GM23338 (cell line): Measurements from ENCODE around the gene AJUBA. TPM values are rescaled to one million over a fixed set of nuclear protein-coding genes. Genes with fewer than 3 reads are reported as not detected.
A peak's percentile ranks its signal among the peaks of the same experiment; 100 is the strongest.

Experiments used
- ATAC-seq: fragments of 200-7000 bp; cut with Tn5 transposase; 3 replicates; pipeline ENCODE4 v1.9.1; 2020
- DNase-seq: peaks from one replicate; pipeline ENCODE4 v3.0.0-alpha.2; 2015; ENCODE audit warnings: low spot score
- H2AFZ ChIP-seq: fragments of 200-600 bp; sonication (generic); 2 replicates; pipeline ENCODE4 v1.8.0; 2016; ENCODE audit warnings: antibody characterized with exemption, mild to moderate bottlenecking, moderate library complexity
- H3F3A ChIP-seq: fragments of 200-600 bp; sonication (generic); replicated peaks from 2 replicates; pipeline ENCODE4 v1.8.0; 2017; ENCODE audit warnings: antibody characterized with exemption, mixed run types, low read depth
- H3K27ac ChIP-seq: fragments of 200-600 bp; sonication (generic); 2 replicates; pipeline ENCODE4 v1.6.1; 2016; ENCODE audit warnings: low read depth
- H3K27me3 ChIP-seq: fragments of 200-600 bp; sonication (generic); 2 replicates; pipeline ENCODE4 v1.8.0; 2016; ENCODE audit warnings: mild to moderate bottlenecking, mixed run types, moderate library complexity; ENCODE audit not compliant: insufficient read depth
- H3K36me3 ChIP-seq: fragments of 200-600 bp; sonication (generic); 2 replicates; pipeline ENCODE4 v1.8.0; 2016; ENCODE audit warnings: mild to moderate bottlenecking; ENCODE audit not compliant: insufficient read depth
- H3K4me1 ChIP-seq: fragments of 200-600 bp; sonication (generic); 2 replicates; pipeline ENCODE4 v1.8.0; 2016; ENCODE audit warnings: mild to moderate bottlenecking, moderate library complexity; ENCODE audit not compliant: insufficient read depth
- H3K4me2 ChIP-seq: fragments of 200-600 bp; sonication (generic); 2 replicates; pipeline ENCODE4 v1.7.1; 2017; ENCODE audit warnings: mixed run types
- H3K4me3 ChIP-seq: fragments of 200-600 bp; sonication (generic); 2 replicates; pipeline ENCODE4 v1.6.1; 2016; ENCODE audit warnings: mixed run types
- H3K79me2 ChIP-seq: fragments of 200-600 bp; sonication (generic); replicated peaks from 2 replicates; pipeline ENCODE4 v1.8.0; 2017; ENCODE audit warnings: mild to moderate bottlenecking; ENCODE audit not compliant: insufficient read depth
- H3K9me2 ChIP-seq: fragments of 200-600 bp; sonication (generic); 2 replicates; pipeline ENCODE4 v1.8.0; 2017; ENCODE audit not compliant: insufficient read depth
- H4K20me1 ChIP-seq: fragments of 200-600 bp; sonication (generic); replicated peaks from 2 replicates; pipeline ENCODE4 v1.8.0; 2017; ENCODE audit warnings: mild to moderate bottlenecking; ENCODE audit not compliant: insufficient read depth
- H3K27ac Mint-ChIP-seq: 2 replicates; pipeline ENCODE4 v1.8.0; 2020; ENCODE audit warnings: inconsistent platforms, mild to moderate bottlenecking, moderate library complexity, mixed read lengths
- H3K27me3 Mint-ChIP-seq: 3 replicates; pipeline ENCODE4 v1.8.0; 2022; ENCODE audit warnings: low read depth, mild to moderate bottlenecking, moderate library complexity, mixed read lengths, inconsistent platforms; ENCODE audit not compliant: insufficient read depth, poor library complexity
- H3K36me3 Mint-ChIP-seq: 3 replicates; pipeline ENCODE4 v1.8.0; 2021; ENCODE audit warnings: low read depth, mild to moderate bottlenecking, inconsistent platforms, moderate library complexity, mixed read lengths
- H3K4me1 Mint-ChIP-seq: 3 replicates; pipeline ENCODE4 v1.8.0; 2020; ENCODE audit warnings: mild to moderate bottlenecking, inconsistent platforms, mixed read lengths
- H3K4me3 Mint-ChIP-seq: 3 replicates; pipeline ENCODE4 v1.8.0; 2021; ENCODE audit warnings: moderate library complexity, mild to moderate bottlenecking, inconsistent platforms, mixed read lengths
- H3K9me3 Mint-ChIP-seq: 3 replicates; pipeline ENCODE4 v1.8.0; 2020; ENCODE audit warnings: moderate library complexity, mild to moderate bottlenecking, inconsistent platforms, mixed read lengths
- JUNB ChIP-seq: IDR thresholded peaks from one replicate; pipeline ENCODE4 v1.6.1; 2016; ENCODE audit warnings: antibody characterized with exemption; ENCODE audit not compliant: unreplicated experiment
- POLR2AphosphoS5 ChIP-seq: IDR thresholded peaks from 2 replicates; pipeline ENCODE4 v1.6.1; 2016; ENCODE audit warnings: antibody characterized with exemption, low read depth
- STAT1 ChIP-seq: IDR thresholded peaks from one replicate; pipeline ENCODE4 v1.6.1; 2016; ENCODE audit warnings: antibody characterized with exemption; ENCODE audit not compliant: unreplicated experiment
- polyA plus RNA-seq: library from polyadenylated mRNA; unstranded; fragments of >200 nt; fragmentation: Nextera tagmentation; extraction: Ambion mirVana; gene quantifications from 2 replicates; pipeline ENCODE4 v1.2.1, GENCODE V29; 2016
- total RNA-seq: library from RNA; depleted of rRNA; stranded (reverse); fragments of >200 nt; shearing (Covaris generic); gene quantifications from 2 replicates; pipeline ENCODE4 v1.2.3, GENCODE V29; 2014
- TF ChIP-seq, protein P1 (sequence below), 2 experiments: fragments of 200-600 bp in 1 of 2; sonication (generic) in 1 of 2; conservative IDR thresholded peaks; 2 replicates each; pipeline versions ENCODE4 v1.5.1 to v1.6.1; 2016 to 2017; ENCODE audit warnings: antibody characterized with exemption in 2 of 2, low read depth in 2 of 2, mild to moderate bottlenecking in 2 of 2, moderate library complexity in 1 of 2
- TF ChIP-seq, protein P2 (sequence below): fragments of 250-450 bp; sonication (Bioruptor Pico); IDR thresholded peaks from 2 replicates; pipeline ENCODE4 v1.5.0; 2020; ENCODE audit warnings: mild to moderate bottlenecking, moderate library complexity

The AJUBA gene
- total and polyA plus RNA-seq, 2 experiments from 2014 or later = 11.8 to 55.9 TPM

DNA sequence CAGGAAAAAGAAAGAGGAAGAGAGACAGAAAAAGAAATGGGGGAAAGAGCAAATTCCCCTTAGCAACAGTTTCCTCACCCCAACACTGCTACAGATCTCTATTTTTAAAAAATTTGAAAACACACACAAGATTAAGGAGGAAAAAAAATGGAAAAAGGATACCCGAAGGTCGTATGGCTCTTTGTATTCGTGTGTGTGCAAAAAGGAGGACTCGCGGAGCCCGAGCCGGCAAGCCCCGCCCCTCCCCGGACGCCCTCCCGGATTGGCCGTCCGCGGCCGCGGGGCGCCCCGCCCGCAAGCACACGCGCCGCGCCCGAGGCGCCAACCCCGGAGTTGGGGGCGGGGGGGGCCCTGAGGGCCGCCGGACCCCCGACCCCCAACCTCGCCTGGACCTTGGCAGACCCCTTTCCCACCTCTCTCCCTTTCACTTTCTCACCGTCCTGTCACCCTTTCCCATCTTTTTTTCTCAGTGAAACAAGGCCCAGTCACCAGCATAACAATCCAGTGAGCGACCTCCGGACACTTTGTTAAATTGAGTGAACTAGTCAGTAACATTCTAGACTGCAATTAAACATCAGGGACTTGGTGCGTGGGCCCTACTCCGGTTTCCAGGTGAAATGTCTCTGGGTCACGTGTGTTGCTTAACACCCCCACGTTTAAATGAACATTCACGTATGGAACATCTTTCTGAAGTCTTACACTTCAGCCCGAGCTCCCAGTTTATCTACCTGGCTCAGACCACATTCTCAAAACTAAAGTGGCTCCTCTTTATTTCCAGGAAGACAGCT is 27.8 kb upstream of the AJUBA start, which contains the start of gene C14orf93:
TSS of gene C14orf93 (minus strand) at position 205 of the 788 bp plus-strand sequence. CDS start 11,120 bp downstream, outside the sequence.
- H4K20me1 ChIP-seq = no peaks in the 10 kb centered on the region
- H3K4me3 Mint-ChIP-seq = peak within 1 kb of the TSS; percentile 78
- peak within 1 kb of the TSS; percentile 59 for H3K4me3 ChIP-seq
- peak within 1 kb of the TSS; percentile 94; the same call in 1 of the 2 replicates for H2AFZ ChIP-seq
- peak; percentile 14 for ATAC-seq
- peak within 1 kb of the TSS; percentile 74 for H3K4me2 ChIP-seq
- peaks cover 26% of the 10 kb centered on the region for H3K4me1 Mint-ChIP-seq
- H3K27me3 ChIP-seq = no peaks in the 10 kb centered on the region
- 0 out of 2 replicates have a peak, but pooled peaks cover 5% of the 10 kb centered on the region for H3F3A ChIP-seq
- peak; percentile 83 for DNase-seq
- H3K9me3 Mint-ChIP-seq = no peaks in the 10 kb centered on the region; the same call in 2 of the 3 replicates
- H3K36me3 ChIP-seq = no peaks in the 10 kb centered on the region
- H3K27ac ChIP-seq = peak within 1 kb of the TSS; percentile 87
- H3K79me2 ChIP-seq = no peaks in the 10 kb centered on the region
- no peaks in the 10 kb centered on the region for H3K9me2 ChIP-seq
- TF ChIP-seq, protein P1, sequence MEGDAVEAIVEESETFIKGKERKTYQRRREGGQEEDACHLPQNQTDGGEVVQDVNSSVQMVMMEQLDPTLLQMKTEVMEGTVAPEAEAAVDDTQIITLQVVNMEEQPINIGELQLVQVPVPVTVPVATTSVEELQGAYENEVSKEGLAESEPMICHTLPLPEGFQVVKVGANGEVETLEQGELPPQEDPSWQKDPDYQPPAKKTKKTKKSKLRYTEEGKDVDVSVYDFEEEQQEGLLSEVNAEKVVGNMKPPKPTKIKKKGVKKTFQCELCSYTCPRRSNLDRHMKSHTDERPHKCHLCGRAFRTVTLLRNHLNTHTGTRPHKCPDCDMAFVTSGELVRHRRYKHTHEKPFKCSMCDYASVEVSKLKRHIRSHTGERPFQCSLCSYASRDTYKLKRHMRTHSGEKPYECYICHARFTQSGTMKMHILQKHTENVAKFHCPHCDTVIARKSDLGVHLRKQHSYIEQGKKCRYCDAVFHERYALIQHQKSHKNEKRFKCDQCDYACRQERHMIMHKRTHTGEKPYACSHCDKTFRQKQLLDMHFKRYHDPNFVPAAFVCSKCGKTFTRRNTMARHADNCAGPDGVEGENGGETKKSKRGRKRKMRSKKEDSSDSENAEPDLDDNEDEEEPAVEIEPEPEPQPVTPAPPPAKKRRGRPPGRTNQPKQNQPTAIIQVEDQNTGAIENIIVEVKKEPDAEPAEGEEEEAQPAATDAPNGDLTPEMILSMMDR (conservative IDR thresholded peaks at IDR 0.05; ENCODE audit: low read depth in 2 of 2) = no peak
- no peak for TF ChIP-seq JUNB
- TF ChIP-seq POLR2AphosphoS5 = no peak; the same call in 1 of the 2 replicates
- TF ChIP-seq STAT1 = no peak
- peaks cover 11% of the 10 kb centered on the region; the same call in 1 of the 2 replicates for H3K4me1 ChIP-seq
- peak within 1 kb of the TSS; percentile 85 for H3K27ac Mint-ChIP-seq
- H3K36me3 Mint-ChIP-seq = peaks cover 5% of the 10 kb centered on the region; the same call in 2 of the 3 replicates
- H3K27me3 Mint-ChIP-seq = peaks cover 6% of the 10 kb centered on the region

DNA sequence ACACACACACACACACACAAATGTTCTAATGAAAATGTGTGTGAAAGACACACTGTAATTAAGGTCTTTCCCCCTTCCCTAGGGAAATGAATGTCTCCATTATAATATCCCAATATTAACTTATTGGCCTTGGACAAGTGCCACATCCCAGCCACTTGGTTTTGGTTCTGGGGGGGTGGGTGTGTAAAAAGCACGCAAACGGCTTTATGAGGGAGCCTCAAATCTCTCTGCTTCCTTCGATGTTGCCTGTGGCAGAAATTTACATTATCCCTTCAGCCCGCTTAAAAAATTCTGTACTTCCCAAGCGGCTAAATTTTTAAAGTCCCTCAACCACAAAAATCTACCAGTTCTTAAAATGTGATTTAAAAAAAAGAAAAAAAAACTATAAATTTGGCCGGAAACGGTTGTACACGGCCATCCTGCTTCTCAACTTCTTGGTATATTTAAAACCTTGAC is 27.2 kb upstream of the AJUBA start:
- Mint-ChIP-seq H3K4me3 (peak overlapping the region; percentile 78), H3K9me3 (no peaks in the 10 kb centered on the region; the same call in 2 of the 3 replicates), H3K36me3 (peaks cover 5% of the 10 kb centered on the region; the same call in 2 of the 3 replicates), H3K27ac (peak overlapping the region; percentile 85; the same call in 1 of the 2 replicates), H3K27me3 (peaks cover 6% of the 10 kb centered on the region), H3K4me1 (peaks cover 29% of the 10 kb centered on the region)
- TF ChIP-seq, protein P1 (conservative IDR thresholded peaks at IDR 0.05; ENCODE audit: low read depth in 2 of 2) = no peak
- TF ChIP-seq, protein P2, sequence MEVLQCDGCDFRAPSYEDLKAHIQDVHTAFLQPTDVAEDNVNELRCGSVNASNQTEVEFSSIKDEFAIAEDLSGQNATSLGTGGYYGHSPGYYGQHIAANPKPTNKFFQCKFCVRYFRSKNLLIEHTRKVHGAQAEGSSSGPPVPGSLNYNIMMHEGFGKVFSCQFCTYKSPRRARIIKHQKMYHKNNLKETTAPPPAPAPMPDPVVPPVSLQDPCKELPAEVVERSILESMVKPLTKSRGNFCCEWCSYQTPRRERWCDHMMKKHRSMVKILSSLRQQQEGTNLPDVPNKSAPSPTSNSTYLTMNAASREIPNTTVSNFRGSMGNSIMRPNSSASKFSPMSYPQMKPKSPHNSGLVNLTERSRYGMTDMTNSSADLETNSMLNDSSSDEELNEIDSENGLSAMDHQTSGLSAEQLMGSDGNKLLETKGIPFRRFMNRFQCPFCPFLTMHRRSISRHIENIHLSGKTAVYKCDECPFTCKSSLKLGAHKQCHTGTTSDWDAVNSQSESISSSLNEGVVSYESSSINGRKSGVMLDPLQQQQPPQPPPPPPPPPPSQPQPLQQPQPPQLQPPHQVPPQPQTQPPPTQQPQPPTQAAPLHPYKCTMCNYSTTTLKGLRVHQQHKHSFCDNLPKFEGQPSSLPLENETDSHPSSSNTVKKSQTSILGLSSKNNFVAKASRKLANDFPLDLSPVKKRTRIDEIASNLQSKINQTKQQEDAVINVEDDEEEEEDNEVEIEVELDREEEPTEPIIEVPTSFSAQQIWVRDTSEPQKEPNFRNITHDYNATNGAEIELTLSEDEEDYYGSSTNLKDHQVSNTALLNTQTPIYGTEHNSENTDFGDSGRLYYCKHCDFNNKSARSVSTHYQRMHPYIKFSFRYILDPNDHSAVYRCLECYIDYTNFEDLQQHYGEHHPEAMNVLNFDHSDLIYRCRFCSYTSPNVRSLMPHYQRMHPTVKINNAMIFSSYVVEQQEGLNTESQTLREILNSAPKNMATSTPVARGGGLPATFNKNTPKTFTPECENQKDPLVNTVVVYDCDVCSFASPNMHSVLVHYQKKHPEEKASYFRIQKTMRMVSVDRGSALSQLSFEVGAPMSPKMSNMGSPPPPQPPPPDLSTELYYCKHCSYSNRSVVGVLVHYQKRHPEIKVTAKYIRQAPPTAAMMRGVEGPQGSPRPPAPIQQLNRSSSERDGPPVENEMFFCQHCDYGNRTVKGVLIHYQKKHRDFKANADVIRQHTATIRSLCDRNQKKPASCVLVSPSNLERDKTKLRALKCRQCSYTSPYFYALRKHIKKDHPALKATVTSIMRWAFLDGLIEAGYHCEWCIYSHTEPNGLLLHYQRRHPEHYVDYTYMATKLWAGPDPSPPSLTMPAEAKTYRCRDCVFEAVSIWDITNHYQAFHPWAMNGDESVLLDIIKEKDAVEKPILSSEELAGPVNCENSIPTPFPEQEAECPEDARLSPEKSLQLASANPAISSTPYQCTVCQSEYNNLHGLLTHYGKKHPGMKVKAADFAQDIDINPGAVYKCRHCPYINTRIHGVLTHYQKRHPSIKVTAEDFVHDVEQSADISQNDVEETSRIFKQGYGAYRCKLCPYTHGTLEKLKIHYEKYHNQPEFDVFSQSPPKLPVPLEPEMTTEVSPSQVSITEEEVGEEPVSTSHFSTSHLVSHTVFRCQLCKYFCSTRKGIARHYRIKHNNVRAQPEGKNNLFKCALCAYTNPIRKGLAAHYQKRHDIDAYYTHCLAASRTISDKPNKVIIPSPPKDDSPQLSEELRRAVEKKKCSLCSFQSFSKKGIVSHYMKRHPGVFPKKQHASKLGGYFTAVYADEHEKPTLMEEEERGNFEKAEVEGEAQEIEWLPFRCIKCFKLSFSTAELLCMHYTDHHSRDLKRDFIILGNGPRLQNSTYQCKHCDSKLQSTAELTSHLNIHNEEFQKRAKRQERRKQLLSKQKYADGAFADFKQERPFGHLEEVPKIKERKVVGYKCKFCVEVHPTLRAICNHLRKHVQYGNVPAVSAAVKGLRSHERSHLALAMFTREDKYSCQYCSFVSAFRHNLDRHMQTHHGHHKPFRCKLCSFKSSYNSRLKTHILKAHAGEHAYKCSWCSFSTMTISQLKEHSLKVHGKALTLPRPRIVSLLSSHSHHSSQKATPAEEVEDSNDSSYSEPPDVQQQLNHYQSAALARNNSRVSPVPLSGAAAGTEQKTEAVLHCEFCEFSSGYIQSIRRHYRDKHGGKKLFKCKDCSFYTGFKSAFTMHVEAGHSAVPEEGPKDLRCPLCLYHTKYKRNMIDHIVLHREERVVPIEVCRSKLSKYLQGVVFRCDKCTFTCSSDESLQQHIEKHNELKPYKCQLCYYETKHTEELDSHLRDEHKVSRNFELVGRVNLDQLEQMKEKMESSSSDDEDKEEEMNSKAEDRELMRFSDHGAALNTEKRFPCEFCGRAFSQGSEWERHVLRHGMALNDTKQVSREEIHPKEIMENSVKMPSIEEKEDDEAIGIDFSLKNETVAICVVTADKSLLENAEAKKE (CRISPR knock-in tag) = no peak
- no peaks in the 10 kb centered on the region for H3K79me2 ChIP-seq
- H3K4me2 ChIP-seq = peak overlapping the region; percentile 74
- H3F3A ChIP-seq = 0 out of 2 replicates have a peak, but pooled peaks cover 5% of the 10 kb centered on the region
- no peaks in the 10 kb centered on the region for H3K9me2 ChIP-seq
- H3K27ac ChIP-seq = no peak overlapping the region
- no peaks in the 10 kb centered on the region for H3K27me3 ChIP-seq
- H3K4me1 ChIP-seq = peaks cover 11% of the 10 kb centered on the region; the same call in 1 of the 2 replicates
- H2AFZ ChIP-seq = no peak overlapping the region
- H3K36me3 ChIP-seq = no peaks in the 10 kb centered on the region
- ATAC-seq (no peak), DNase-seq (no peak)
- H3K4me3 ChIP-seq = peak overlapping the region; percentile 59
- no peaks in the 10 kb centered on the region for H4K20me1 ChIP-seq
